Fibroblast of mammary gland (primary cell): Measurements from ENCODE around the gene DCUN1D2.

Experiments
- DNase-seq: peaks from one replicate; pipeline ENCODE4 v3.0.0-alpha.2; 2010; ENCODE audit warnings: low read depth
- H3K4me3 ChIP-seq: 2 replicates; pipeline ENCODE4 v1.5.1; 2011; ENCODE audit warnings: low read depth, mild to moderate bottlenecking, low read length, moderate library complexity; ENCODE audit not compliant: control insufficient read depth
- CTCF ChIP-seq: conservative IDR thresholded peaks from 2 replicates; pipeline ENCODE4 v1.5.1; 2011; ENCODE audit warnings: low read depth, low read length, inconsistent platforms; ENCODE audit not compliant: control insufficient read depth, insufficient read depth

Gene DCUN1D2

GRCh38 chr13:113483081-113483480 lies 7.4 kb downstream of the DCUN1D2 start:
- no peak for DNase-seq
- H3K4me3 ChIP-seq: no peak overlapping the region
- no peak for TF ChIP-seq CTCF

- no peak overlapping the region for H3K4me3 ChIP-seq
These were observed 11.3 kb downstream of the DCUN1D2 start for GRCh38 chr13:113479179-113479578.

GRCh38 chr13:113477724-113478123 lies 12.8 kb downstream of the DCUN1D2 start:
- TF ChIP-seq CTCF: no peak
- no peak for DNase-seq
- no peak overlapping the region for H3K4me3 ChIP-seq

More at GRCh38 chr13:113479179-113479578, 11.3 kb downstream of the DCUN1D2 start:
- no peak for DNase-seq
- no peak for TF ChIP-seq CTCF

- DNase-seq: no peak
- TF ChIP-seq CTCF: no peak
- H3K4me3 ChIP-seq: no peak overlapping the region
These were observed 13.7 kb downstream of the DCUN1D2 start for GRCh38 chr13:113476811-113477210.

GRCh38 chr13:113475911-113476310 lies 14.6 kb downstream of the DCUN1D2 start:
- no peak for DNase-seq

GRCh38 chr13:113475280-113475679 lies 15.2 kb downstream of the DCUN1D2 start:
- DNase-seq: no peak
- no peak for TF ChIP-seq CTCF
- H3K4me3 ChIP-seq: no peak overlapping the region

More at GRCh38 chr13:113475911-113476310, 14.6 kb downstream of the DCUN1D2 start:
- no peak for TF ChIP-seq CTCF
- no peak overlapping the region for H3K4me3 ChIP-seq

- H3K4me3 ChIP-seq: no peak overlapping the region
- TF ChIP-seq CTCF: no peak
- peak; percentile 49 for DNase-seq
These were observed 16.3 kb downstream of the DCUN1D2 start for GRCh38 chr13:113474179-113474578.
